Gastroesophageal sphincter (tissue), 4 donors: ENCODE data around the gene FBLIM1. TPM values are rescaled to one million over a fixed set of nuclear protein-coding genes. Genes with fewer than 3 reads are reported as not detected.

ENCODE experiments used
- ATAC-seq: fragments of 150-250 bp; one replicate; pipeline ENCODE4 v1.9.1; 2016; ENCODE audit warnings: mild to moderate bottlenecking, moderate library complexity
- H3K27ac ChIP-seq, 4 donors: fragments of 200-600 bp; sonication (generic) in 3 of 4; 1 replicate in 3 of 4; 2 replicates in 1 of 4; pipeline ENCODE4 v1.5.1; 2016 to 2019
- H3K27me3 ChIP-seq: fragments of 200-600 bp; sonication (generic); one replicate; pipeline ENCODE4 v1.5.1; 2019
- H3K36me3 ChIP-seq, 2 donors: fragments of 200-600 bp; sonication (generic); one replicate each; pipeline ENCODE4 v1.5.1; 2019; ENCODE audit warnings: control low read depth in 1 of 2
- H3K4me1 ChIP-seq, 3 donors: fragments of 200-600 bp; sonication (generic); 1 replicate in 2 of 3; 2 replicates in 1 of 3; pipeline ENCODE4 v1.5.1; 2016 to 2019; ENCODE audit warnings: control low read depth in 2 of 3
- H3K4me3 ChIP-seq, 2 donors: fragments of 200-600 bp; sonication (generic); one replicate each; pipeline ENCODE4 v1.5.1; 2019; ENCODE audit warnings: mild to moderate bottlenecking in 1 of 2, moderate library complexity in 1 of 2
- H3K9me3 ChIP-seq, 3 donors: fragments of 200-600 bp; sonication (generic); one replicate each; pipeline ENCODE4 v1.5.1; 2017 to 2019; ENCODE audit warnings: control low read depth in 2 of 3
- EP300 ChIP-seq: sonication (generic); formaldehyde crosslinking; IDR thresholded peaks from one replicate; pipeline ENCODE4 v1.6.1; 2017; ENCODE audit warnings: antibody characterized with exemption, mild to moderate bottlenecking
- POLR2A ChIP-seq, 2 donors: fragments of 450-650 bp; IDR thresholded peaks; one replicate each; pipeline ENCODE4 v1.6.1; 2017; ENCODE audit warnings: antibody characterized with exemption in 2 of 2, mild to moderate bottlenecking in 2 of 2, moderate library complexity in 1 of 2
- POLR2AphosphoS5 ChIP-seq: sonication (generic); formaldehyde crosslinking; IDR thresholded peaks from one replicate; pipeline ENCODE4 v1.6.1; 2017; ENCODE audit warnings: antibody characterized with exemption
- WGBS, 2 donors: methylation state at CpG; one replicate each; pipeline ENCODE4 v1.1.5; 2018; ENCODE audit warnings: low coverage in 1 of 2; 5-methylcytosine and 5-hydroxymethylcytosine counted together
- total RNA-seq, 4 donors: library from RNA; depleted of rRNA; stranded (reverse); fragments of >200 nt; gene quantifications; one replicate each; pipeline ENCODE4 v1.1.0, GENCODE V29; 2016
- TF ChIP-seq, protein P1 (sequence below), 4 experiments: fragments of 200-600 bp in 2 of 4; fragments of 450-650 bp in 2 of 4; sonication (generic) in 1 of 4; IDR thresholded peaks; one replicate each; pipeline ENCODE4 v1.5.1; 2017 to 2019; ENCODE audit warnings: antibody characterized with exemption in 4 of 4, mild to moderate bottlenecking in 2 of 4, moderate library complexity in 2 of 4

The FBLIM1 gene
- total RNA-seq, 4 donors from 2014 or later, result 40.4 to 106 (median 47.0) TPM

DNA sequence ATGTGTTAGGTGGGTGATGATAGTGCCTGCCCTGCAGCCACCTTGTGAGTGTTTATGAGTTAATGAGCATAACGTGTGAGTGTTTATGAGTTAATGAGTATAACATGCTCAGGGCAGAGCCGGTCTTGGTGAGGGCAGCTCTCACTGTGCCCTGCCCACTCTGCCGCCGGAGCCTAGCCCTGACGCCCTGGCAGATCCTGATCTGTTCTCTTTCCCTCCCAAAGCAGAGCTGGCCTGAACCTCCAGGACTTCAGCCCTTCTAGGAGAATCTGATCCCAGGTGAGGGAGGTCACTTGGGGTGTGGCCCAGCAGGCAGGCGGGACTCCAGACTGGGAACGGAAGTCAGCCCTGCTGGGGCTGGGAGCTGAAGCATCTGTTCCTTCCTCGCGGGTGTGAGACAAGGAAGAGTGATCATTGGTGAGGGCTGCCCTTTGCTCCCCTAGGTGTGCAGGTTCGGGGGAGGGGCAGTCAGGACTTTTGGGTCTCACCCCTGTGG, 5.7 kb downstream of the FBLIM1 start:
- WGBS, 2 donors, result 30 to 76% methylated on average over 2 to 3 of the region's 10 CpGs
- H3K4me1 ChIP-seq, result peaks cover 0 to 55% (median 14%) of the 10 kb centered on the region in 3 donors
- H3K27ac ChIP-seq, result no peak overlapping the region

DNA sequence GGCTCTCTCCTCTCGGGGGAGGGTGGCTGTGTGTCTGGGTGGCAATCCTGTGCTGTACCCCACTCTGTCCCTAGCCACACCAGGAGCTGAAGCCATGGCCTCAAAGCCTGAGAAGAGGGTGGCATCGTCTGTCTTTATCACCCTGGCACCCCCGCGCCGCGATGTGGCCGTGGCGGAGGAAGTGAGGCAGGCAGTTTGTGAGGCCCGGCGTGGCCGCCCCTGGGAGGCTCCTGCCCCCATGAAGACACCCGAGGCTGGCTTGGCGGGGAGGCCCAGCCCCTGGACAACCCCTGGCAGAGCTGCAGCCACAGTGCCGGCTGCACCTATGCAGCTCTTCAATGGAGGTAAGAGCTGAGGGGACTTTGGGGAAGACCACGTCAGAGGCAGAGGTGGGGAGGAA, 6.3 kb downstream of the FBLIM1 start:
- H3K27ac ChIP-seq, result no peak overlapping the region

More for the DNA sequence above, 5.7 kb downstream of the FBLIM1 start:
- Histone ChIP-seq H3K36me3 (peaks cover 0 to 51% of the 10 kb centered on the region in 2 donors), H3K4me3 (no peak overlapping the region), H3K27me3 (peaks cover 3% of the 10 kb centered on the region), H3K9me3 (no peaks in the 10 kb centered on the region)
- no peak for ATAC-seq
- no peak for TF ChIP-seq POLR2A (IDR thresholded peaks at IDR 0.05)
- TF ChIP-seq POLR2AphosphoS5, result no peak
- TF ChIP-seq, protein P1, sequence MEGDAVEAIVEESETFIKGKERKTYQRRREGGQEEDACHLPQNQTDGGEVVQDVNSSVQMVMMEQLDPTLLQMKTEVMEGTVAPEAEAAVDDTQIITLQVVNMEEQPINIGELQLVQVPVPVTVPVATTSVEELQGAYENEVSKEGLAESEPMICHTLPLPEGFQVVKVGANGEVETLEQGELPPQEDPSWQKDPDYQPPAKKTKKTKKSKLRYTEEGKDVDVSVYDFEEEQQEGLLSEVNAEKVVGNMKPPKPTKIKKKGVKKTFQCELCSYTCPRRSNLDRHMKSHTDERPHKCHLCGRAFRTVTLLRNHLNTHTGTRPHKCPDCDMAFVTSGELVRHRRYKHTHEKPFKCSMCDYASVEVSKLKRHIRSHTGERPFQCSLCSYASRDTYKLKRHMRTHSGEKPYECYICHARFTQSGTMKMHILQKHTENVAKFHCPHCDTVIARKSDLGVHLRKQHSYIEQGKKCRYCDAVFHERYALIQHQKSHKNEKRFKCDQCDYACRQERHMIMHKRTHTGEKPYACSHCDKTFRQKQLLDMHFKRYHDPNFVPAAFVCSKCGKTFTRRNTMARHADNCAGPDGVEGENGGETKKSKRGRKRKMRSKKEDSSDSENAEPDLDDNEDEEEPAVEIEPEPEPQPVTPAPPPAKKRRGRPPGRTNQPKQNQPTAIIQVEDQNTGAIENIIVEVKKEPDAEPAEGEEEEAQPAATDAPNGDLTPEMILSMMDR (IDR thresholded peaks at IDR 0.05), result no peak
- no peak for TF ChIP-seq EP300

DNA sequence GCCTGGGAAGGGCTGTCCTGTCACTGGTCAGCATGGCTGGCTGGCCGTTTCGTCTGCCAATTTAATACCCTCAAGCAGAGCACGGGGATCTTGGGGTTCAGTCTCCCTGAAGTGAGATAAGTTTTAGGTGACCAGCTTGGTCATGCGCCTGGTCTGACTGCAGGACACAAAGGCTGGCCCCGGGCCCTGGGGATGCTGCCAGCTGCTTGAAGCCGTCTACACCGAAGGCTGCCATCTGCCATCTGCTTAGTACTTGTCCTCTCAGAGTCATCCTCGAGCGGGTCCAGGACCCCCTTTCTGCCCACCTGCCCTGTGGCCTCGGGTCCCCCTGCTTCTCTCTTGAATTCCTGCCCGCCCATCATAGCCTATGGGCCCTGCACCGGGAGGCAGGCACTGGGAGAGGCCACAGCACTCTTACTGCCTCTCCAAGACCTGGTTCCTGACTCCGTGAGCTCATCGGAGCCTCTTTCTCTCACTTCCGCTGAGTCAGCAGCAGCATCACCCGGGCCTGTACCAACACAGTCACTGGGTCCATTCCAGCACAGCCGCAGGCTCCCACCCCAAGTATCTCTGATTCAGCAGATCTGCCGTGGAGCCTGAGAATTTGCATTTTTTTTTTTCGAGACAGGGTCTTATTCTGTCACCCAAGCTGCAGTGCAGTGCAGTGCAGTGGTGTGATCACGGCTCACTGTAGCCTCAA, 7.0 kb downstream of the FBLIM1 start:
- Histone ChIP-seq H3K9me3 (no peaks in the 10 kb centered on the region), H3K27ac (no peak overlapping the region), H3K36me3 (peaks cover 0 to 65% of the 10 kb centered on the region in 2 donors), H3K4me1 (peaks cover 0 to 41% (median 3%) of the 10 kb centered on the region in 3 donors), H3K27me3 (no peaks in the 10 kb centered on the region), H3K4me3 (no peak overlapping the region)
- TF ChIP-seq, protein P1 (IDR thresholded peaks at IDR 0.05), result no peak
- TF ChIP-seq EP300 (no peak), POLR2AphosphoS5 (no peak), POLR2A (IDR thresholded peaks at IDR 0.05) (no peak)
- ATAC-seq, result no peak
- 62 to 83% methylated on average over 4 to 5 of the region's 20 CpGs for WGBS, 2 donors

More for the DNA sequence above, 6.3 kb downstream of the FBLIM1 start:
- TF ChIP-seq POLR2AphosphoS5 (no peak), EP300 (no peak), POLR2A (IDR thresholded peaks at IDR 0.05) (no peak)
- TF ChIP-seq, protein P1 (IDR thresholded peaks at IDR 0.05), result no peak
- H3K36me3 ChIP-seq, result peaks cover 0 to 57% of the 10 kb centered on the region in 2 donors
- peaks cover 0 to 49% (median 10%) of the 10 kb centered on the region in 3 donors for H3K4me1 ChIP-seq
- WGBS, 2 donors, result no CpG with 5 or more reads among the region's 15 CpGs
- H3K27me3 ChIP-seq, result no peaks in the 10 kb centered on the region
- no peak overlapping the region for H3K4me3 ChIP-seq
- ATAC-seq, result no peak
- H3K9me3 ChIP-seq, result no peaks in the 10 kb centered on the region

DNA sequence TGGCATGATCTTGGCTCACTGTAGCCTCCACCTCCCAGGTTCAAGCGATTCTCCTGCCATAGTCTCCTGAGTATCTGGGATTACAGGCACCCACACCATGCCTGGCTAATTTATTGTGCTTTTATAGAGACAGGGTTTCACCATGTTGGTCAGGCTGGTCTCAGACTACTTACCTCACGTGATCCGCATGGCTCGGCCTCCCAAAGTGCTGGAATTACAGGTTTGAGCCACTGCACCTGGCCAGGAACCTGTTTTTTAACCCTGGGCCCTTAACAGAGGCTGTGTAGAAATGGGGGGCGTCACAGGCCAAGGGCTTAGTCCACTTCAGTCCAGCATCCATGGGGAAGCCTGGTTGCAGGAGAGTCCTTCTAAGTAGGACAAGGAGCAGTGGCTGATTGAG, 9.3 kb downstream of the FBLIM1 start:
- H3K4me1 ChIP-seq, result peaks cover 0 to 19% (median 0%) of the 10 kb centered on the region in 3 donors
- no peak for ATAC-seq
- H3K36me3 ChIP-seq, result peaks cover 0 to 88% of the 10 kb centered on the region in 2 donors
- H3K9me3 ChIP-seq, result no peaks in the 10 kb centered on the region
- no peaks in the 10 kb centered on the region for H3K27me3 ChIP-seq
- no peak overlapping the region for H3K4me3 ChIP-seq
- TF ChIP-seq, protein P1 (IDR thresholded peaks at IDR 0.05), result no peak
- no peak for TF ChIP-seq POLR2A (IDR thresholded peaks at IDR 0.05)
- TF ChIP-seq EP300, result no peak
- TF ChIP-seq POLR2AphosphoS5, result no peak
- WGBS, 2 donors, result 92 to 100% methylated on average over 4 of the region's 5 CpGs
- no peak overlapping the region for H3K27ac ChIP-seq

DNA sequence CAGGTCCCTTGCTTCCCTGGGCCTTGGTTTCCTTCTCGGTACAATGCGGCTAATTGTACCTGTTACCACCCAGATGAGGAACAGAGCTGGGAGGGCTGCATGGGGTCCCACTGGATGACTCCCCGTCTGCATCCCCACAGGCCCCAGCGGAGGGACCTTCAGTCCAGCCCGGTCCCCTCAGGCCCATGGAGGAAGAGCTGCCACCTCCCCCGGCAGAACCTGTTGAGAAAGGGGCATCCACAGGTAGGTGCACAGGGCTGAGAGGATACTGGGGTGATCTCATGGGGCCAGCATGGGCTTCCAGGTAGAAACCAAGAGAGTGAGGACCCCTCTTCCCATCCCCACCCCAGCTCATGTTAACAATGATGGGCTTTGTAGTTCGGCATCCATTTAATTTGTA, 9.8 kb downstream of the FBLIM1 start:
- peaks cover 0 to 92% of the 10 kb centered on the region in 2 donors for H3K36me3 ChIP-seq
- TF ChIP-seq EP300, result no peak
- TF ChIP-seq POLR2A (IDR thresholded peaks at IDR 0.05), result no peak
- no peak for TF ChIP-seq POLR2AphosphoS5
- TF ChIP-seq, protein P1 (IDR thresholded peaks at IDR 0.05), result no peak
- H3K9me3 ChIP-seq, result no peaks in the 10 kb centered on the region
- H3K4me1 ChIP-seq, result peaks cover 0 to 19% (median 0%) of the 10 kb centered on the region in 3 donors
- no peaks in the 10 kb centered on the region for H3K27me3 ChIP-seq
- WGBS, 2 donors, result 100% methylated on average over 1 of the region's 7 CpGs
- no peak for ATAC-seq
- H3K27ac ChIP-seq, result no peak overlapping the region
- H3K4me3 ChIP-seq, result no peak overlapping the region
